ENCODE measurements around the gene DCHS2.

DCHS2 gene

DNA sequence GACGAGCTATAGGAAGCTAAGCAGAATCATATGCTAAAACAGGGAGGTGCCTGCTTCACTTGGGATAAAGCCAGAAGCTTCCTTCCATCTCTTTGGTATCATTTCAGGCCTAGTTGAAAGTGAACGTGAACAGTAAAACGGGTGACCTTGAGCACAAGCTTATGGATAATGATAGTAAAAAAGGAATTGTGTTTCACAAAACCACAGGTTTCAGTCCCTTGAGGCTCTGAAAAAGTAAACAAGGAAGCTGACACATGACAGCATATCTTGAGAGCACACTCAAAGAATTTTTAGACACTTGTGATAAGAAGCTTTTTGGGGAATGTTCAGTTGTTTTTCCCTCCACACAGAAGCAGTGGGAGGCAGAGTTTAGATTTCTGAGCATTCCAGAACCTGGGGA lies 286.1 kb downstream of the DCHS2 start:
- no peak for DNase-seq (ENCODE audit: low read depth)

DNA sequence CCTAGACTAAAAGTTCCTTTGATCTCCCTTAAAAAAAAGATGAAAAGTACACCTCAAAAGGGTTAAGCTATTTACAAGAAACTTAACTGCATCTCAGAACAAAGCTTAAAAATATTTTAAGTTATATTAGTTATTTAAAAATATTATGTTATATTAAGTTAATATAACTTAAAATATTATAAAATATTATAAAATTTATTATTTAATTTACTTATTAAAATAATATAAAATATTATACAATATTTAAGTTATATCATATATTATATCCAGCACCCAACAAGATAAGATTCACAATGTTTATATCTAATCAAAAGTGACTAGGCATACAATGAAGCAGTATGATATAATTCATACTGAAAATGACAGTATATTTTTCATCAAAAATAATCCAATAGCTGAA lies 296.9 kb downstream of the DCHS2 start:
- no peak for DNase-seq (ENCODE audit: low read depth)

DNA sequence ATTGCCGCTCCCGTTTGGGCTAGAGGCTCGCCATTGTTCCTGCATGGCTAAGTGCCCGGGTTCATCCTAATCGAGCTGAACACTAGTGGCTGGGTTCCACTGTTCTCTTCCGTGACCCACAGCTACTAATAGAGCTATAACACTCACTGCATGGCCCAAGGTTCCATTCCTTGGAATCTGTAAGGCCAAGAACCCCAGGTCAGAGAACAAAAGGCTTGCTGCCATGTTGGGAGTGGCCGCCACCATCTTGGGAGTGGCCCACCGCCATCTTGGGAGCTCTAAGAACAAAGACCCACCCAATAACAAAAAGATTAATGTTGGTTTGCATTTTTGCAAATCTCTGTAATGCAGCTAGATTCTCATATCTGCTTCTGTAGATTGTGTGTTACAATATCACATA lies 299.0 kb downstream of the DCHS2 start:
- no peak for DNase-seq (ENCODE audit: low read depth)

DNA sequence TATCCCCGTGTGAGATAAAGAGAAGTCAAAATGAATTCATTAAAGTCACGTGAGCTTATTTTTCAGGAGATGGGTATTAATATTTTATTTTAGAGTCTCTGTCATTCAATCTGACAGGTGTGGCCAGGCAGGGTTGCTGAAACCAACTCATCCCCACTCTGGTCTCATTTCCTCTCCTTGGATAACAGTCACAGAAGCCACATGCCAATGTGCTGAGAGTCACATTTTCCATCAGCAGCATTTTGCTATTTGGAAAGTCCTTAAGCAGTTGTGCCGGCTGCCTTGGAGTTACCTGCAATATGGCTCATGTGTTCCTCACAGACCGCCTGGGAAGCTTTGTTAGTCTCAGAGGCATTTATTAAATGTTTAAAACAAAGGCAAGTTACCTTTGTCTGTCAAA lies 302.3 kb downstream of the DCHS2 start:
- no peak for DNase-seq (ENCODE audit: low read depth)

DNA sequence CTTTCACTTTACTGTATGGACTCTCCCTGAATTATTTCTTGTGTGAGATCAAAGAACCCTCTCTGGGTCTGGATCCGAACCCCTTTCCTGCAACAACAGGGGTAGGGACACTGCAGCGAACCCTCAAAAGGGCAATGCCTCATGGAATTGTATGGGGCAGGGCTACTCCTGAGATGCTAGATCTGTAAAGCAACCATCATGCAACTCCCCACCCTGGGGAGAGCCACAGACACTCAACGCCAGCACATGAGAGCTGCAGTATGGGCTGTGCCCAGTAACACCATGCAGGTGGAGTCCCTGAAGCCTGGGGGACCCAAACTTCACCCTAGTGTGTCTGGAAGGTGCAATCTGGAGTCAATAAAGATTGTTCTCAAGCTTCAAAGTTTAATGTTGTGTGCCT lies 304.7 kb downstream of the DCHS2 start:
- no peak for DNase-seq (ENCODE audit: low read depth)

GRCh38 chr4:154186035-154186434 lies 305.6 kb downstream of the DCHS2 start:
- DNase-seq (ENCODE audit: low read depth), result no peak

GRCh38 chr4:154184238-154184637 lies 307.4 kb downstream of the DCHS2 start:
- no peak for DNase-seq (ENCODE audit: low read depth)

DNA sequence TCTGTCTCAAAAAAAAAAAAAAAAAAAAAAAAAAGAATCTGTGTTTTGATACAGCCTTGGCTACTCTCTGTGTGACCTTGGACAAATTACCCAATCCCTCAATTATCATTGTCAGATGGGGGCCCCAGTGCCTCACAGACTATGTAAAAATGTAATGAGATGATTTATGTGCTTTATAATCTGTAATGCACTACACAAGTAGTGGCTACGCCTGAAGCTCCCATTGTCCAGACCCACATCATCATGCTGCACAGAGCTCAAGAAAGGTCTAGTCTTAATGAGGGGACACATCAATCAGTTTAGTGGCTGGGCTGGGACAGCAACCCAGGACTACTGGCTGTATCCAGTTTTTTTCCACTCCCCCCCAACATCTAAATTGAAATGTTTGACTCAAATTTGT lies 308.3 kb downstream of the DCHS2 start:
- DNase-seq (ENCODE audit: low read depth), result no peak
